Keratinocyte (primary cell): Measurements from ENCODE around the gene IFFO2.

ENCODE experiments used
- EZH2 ChIP-seq: IDR thresholded peaks from one replicate; pipeline ENCODE4 v1.6.1; 2012; ENCODE audit warnings: inconsistent platforms, mild to moderate bottlenecking, low read length, moderate library complexity
- TF ChIP-seq, protein P1 (sequence below), 3 experiments: IDR thresholded peaks in 1 of 3; conservative IDR thresholded peaks in 1 of 3; optimal IDR thresholded peaks in 1 of 3; 2 replicates in 2 of 3; 3 replicates in 1 of 3; pipeline versions ENCODE3 to v1.5.1; 2011; ENCODE audit warnings: low read length in 3 of 3, mild to moderate bottlenecking in 3 of 3, moderate library complexity in 2 of 3, control low read depth in 1 of 3, inconsistent platforms in 1 of 3; ENCODE audit not compliant: insufficient read depth in 2 of 3; ENCODE audit errors: extremely low read depth in 1 of 3

DNA sequence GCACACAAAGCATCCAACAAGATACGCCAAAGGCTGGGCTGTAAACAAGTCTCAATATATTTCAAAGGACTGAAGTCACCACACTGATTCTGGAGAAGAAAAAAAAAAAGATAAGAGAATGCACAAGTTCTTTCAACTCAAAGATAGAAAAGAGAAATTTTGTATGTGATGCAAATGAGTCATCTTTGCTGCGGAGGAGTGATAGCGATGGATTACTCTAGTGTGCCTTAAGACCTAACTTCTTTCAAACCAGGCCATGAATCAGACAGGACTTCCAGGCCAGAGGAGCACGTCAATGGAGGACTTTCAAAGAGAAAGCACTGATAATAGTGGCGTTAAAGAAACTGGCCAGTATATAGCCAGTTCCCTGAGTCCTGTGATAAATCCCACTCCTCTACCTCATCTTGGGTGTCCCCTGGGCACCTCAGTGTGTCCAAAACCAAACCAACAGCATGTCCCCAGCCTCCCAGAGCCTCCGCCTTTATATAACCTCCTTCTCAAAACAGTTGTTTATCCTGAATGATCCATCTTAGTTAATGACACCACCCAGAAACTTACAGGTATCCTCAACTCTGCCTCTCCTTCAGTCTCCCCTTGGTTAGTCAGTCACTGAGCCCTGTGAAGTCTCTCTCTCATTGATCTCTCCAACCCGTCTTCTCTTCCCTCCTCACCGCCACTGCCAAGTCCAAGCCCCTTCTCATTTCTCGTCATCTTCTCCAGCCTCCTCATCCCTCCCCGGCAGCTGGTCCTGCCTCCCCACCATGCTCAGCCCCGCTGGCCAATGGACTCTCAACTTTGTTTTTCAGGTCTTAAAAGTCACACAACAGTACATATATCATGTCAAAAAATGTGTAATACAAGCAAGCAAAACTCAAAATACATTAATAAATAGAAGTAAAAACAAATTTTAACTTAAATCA, 47.2 kb upstream of the IFFO2 start:
- TF ChIP-seq, protein P1, sequence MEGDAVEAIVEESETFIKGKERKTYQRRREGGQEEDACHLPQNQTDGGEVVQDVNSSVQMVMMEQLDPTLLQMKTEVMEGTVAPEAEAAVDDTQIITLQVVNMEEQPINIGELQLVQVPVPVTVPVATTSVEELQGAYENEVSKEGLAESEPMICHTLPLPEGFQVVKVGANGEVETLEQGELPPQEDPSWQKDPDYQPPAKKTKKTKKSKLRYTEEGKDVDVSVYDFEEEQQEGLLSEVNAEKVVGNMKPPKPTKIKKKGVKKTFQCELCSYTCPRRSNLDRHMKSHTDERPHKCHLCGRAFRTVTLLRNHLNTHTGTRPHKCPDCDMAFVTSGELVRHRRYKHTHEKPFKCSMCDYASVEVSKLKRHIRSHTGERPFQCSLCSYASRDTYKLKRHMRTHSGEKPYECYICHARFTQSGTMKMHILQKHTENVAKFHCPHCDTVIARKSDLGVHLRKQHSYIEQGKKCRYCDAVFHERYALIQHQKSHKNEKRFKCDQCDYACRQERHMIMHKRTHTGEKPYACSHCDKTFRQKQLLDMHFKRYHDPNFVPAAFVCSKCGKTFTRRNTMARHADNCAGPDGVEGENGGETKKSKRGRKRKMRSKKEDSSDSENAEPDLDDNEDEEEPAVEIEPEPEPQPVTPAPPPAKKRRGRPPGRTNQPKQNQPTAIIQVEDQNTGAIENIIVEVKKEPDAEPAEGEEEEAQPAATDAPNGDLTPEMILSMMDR (optimal IDR thresholded peaks at IDR 0.05 in 1 of 3, IDR thresholded peaks at IDR 0.05 in 1 of 3, conservative IDR thresholded peaks at IDR 0.05 in 1 of 3; ENCODE audit: extremely low read depth in 1 of 3, insufficient read depth in 2 of 3, low read length in 3 of 3): no peak
- no peak for TF ChIP-seq EZH2
